NCI-H2227 (cell line): ENCODE data around the gene BORCS5.
"Not testable (repeated sequence)": the region's sequence is repeated elsewhere in the genome, so short reads cannot be mapped to it uniquely, and the experiment has no call there.

Experiments used
- DNase-seq: peaks from one replicate; lab custom pipeline; 2025; ENCODE audit not compliant: unreplicated experiment; lab: John Stamatoyannopoulos, UW

Gene BORCS5

GRCh38 chr12:12456637-12457036, 99.8 kb downstream of the BORCS5 start:
- no peak for DNase-seq

- DNase-seq, result no peak
These were observed 104.4 kb downstream of the BORCS5 start for GRCh38 chr12:12460935-12461922.

GRCh38 chr12:12461923-12462315, 105.0 kb downstream of the BORCS5 start:
- no peak for DNase-seq

GRCh38 chr12:12465522-12465921, 108.6 kb downstream of the BORCS5 start:
- no peak for DNase-seq

- no peak for DNase-seq
These were observed 109.3 kb downstream of the BORCS5 start for GRCh38 chr12:12466157-12466556.

GRCh38 chr12:12467264-12467663, 110.4 kb downstream of the BORCS5 start:
- DNase-seq, result no peak

GRCh38 chr12:12467688-12468261, 110.9 kb downstream of the BORCS5 start:
- DNase-seq, result no peak

GRCh38 chr12:12468575-12468974, 111.7 kb downstream of the BORCS5 start:
- DNase-seq, result no peak

- DNase-seq, result no peak
These were observed 112.5 kb downstream of the BORCS5 start for GRCh38 chr12:12469386-12469785.

- no peak for DNase-seq
These were observed 114.0 kb downstream of the BORCS5 start for GRCh38 chr12:12470751-12471306.

GRCh38 chr12:12471982-12472961, 115.4 kb downstream of the BORCS5 start:
- not testable (repeated sequence) for DNase-seq

GRCh38 chr12:12473223-12473622, 116.3 kb downstream of the BORCS5 start:
- DNase-seq, result no peak

GRCh38 chr12:12474471-12474928, 117.6 kb downstream of the BORCS5 start:
- no peak for DNase-seq

- DNase-seq, result no peak
These were observed 118.3 kb downstream of the BORCS5 start for GRCh38 chr12:12474931-12475795.

GRCh38 chr12:12476857-12477531, 120.1 kb downstream of the BORCS5 start:
- DNase-seq, result no peak

GRCh38 chr12:12477532-12477890, 120.6 kb downstream of the BORCS5 start:
- DNase-seq, result no peak

- no peak for DNase-seq
These were observed 123.2 kb downstream of the BORCS5 start for GRCh38 chr12:12480074-12480473.

- no peak for DNase-seq
These were observed 124.8 kb downstream of the BORCS5 start for GRCh38 chr12:12481631-12482030.

- no peak for DNase-seq
These were observed 125.4 kb downstream of the BORCS5 start for GRCh38 chr12:12482150-12482761.
